DND-41 (cell line): ENCODE data around the gene SLC29A4.

ENCODE experiments used
- EZH2 ChIP-seq: IDR thresholded peaks from 3 replicates; pipeline ENCODE4 v1.6.1; 2012; ENCODE audit warnings: borderline replicate concordance, low read depth, mild to moderate bottlenecking, moderate library complexity, low read length, inconsistent platforms; ENCODE audit not compliant: severe bottlenecking
- TF ChIP-seq, protein P1 (sequence below): IDR thresholded peaks from 2 replicates; pipeline ENCODE4 v1.5.1; 2012; ENCODE audit warnings: borderline replicate concordance, low read length, moderate library complexity, mild to moderate bottlenecking; ENCODE audit not compliant: poor library complexity, severe bottlenecking; ENCODE audit errors: extremely low read depth

GRCh38 chr7:5237286-5237685, 45.5 kb upstream of the SLC29A4 start:
- TF ChIP-seq, protein P1, sequence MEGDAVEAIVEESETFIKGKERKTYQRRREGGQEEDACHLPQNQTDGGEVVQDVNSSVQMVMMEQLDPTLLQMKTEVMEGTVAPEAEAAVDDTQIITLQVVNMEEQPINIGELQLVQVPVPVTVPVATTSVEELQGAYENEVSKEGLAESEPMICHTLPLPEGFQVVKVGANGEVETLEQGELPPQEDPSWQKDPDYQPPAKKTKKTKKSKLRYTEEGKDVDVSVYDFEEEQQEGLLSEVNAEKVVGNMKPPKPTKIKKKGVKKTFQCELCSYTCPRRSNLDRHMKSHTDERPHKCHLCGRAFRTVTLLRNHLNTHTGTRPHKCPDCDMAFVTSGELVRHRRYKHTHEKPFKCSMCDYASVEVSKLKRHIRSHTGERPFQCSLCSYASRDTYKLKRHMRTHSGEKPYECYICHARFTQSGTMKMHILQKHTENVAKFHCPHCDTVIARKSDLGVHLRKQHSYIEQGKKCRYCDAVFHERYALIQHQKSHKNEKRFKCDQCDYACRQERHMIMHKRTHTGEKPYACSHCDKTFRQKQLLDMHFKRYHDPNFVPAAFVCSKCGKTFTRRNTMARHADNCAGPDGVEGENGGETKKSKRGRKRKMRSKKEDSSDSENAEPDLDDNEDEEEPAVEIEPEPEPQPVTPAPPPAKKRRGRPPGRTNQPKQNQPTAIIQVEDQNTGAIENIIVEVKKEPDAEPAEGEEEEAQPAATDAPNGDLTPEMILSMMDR = no peak
- TF ChIP-seq EZH2 = no peak
